ENCODE results near the gene GNAQ.

Gene GNAQ

DNA sequence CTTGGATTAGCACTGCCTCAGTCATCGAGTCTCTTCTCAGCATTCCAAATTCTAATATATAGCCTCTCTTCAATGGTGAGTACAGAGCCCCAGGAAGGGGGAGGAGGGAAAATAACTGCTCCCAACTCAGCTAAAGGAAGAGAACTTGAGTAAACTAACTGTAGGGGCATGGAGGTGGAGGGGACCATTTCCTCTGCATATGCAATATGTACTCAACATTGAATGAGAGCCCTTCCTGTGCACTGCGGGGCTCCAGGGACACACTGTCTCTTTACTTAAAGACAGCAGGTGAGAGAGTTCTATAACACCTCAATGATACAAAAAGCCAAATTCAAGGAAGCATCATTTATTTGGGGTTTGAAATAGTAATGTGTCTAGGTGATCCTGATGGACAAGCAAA, 75.1 kb downstream of the GNAQ start:
- TF ChIP-seq CTCF (IDR thresholded peaks at IDR 0.05; ENCODE audit: control extremely low read depth, extremely low read depth, low read depth, missing control alignments), result no peak
- CTCF ChIA-PET, result no interaction called here
- DNase-seq (ENCODE audit: extremely low spot score), result no peak

GRCh38 chr9:77954666-77955015, 77.0 kb downstream of the GNAQ start:
- no peak for TF ChIP-seq CTCF (IDR thresholded peaks at IDR 0.05; ENCODE audit: control extremely low read depth, extremely low read depth, low read depth, missing control alignments)
- DNase-seq (ENCODE audit: extremely low spot score), result no peak
- POLR2A ChIA-PET, result no interaction called here
- CTCF ChIA-PET, result interaction anchor here (1.0 to 2.0 kb wide), 2 partner anchors 20 to 81 kb away, joined by 3 to 6 read pairs; no protein-coding TSS in a partner anchor

More for the DNA sequence above, 75.1 kb downstream of the GNAQ start:
- POLR2A ChIA-PET, result no interaction called here

DNA sequence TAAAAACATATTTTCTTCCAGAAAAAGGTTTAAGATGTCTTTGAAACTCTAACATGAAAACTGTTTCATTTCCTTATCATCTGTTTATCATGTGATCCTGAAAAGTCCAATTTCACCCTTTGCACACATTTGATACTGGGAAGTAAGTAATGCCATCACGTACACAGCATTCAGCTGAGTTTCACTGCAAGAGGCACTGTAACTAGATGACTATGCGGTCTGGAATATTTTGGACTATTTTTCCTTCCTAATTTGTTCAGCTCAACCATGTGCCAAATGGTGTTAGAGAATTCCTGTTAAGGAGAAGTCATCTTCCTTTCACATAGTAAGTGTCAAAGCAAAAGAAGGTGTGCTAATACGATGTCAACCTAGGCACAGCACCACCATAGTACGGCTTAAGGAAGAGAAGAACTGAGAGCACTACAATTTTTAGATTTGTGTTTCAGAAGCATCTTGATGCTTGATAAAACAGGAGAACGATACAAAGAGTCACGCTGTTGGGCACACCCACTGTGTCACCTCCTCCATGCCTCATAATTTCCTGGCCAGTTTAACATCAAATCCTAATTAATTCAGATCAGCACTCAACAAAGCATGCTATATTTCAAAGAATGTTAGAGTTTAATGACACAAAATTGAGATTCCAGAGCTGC, 77.5 kb downstream of the GNAQ start:
- CTCF ChIA-PET, result interaction anchor here (2.0 kb wide), 1 partner anchor 81 kb away, joined by 6 read pairs; no protein-coding TSS in a partner anchor
- no peak for TF ChIP-seq CTCF (IDR thresholded peaks at IDR 0.05; ENCODE audit: control extremely low read depth, extremely low read depth, low read depth, missing control alignments)
- POLR2A ChIA-PET, result no interaction called here
- no peak for DNase-seq (ENCODE audit: extremely low spot score)

- ChIA-PET POLR2A (no interaction called here), CTCF (no interaction called here)
- no peak for DNase-seq (ENCODE audit: extremely low spot score)
- no peak for TF ChIP-seq CTCF (IDR thresholded peaks at IDR 0.05; ENCODE audit: control extremely low read depth, extremely low read depth, low read depth, missing control alignments)
Observed at GRCh38 chr9:77953590-77953989, 78.0 kb downstream of the GNAQ start.

DNA sequence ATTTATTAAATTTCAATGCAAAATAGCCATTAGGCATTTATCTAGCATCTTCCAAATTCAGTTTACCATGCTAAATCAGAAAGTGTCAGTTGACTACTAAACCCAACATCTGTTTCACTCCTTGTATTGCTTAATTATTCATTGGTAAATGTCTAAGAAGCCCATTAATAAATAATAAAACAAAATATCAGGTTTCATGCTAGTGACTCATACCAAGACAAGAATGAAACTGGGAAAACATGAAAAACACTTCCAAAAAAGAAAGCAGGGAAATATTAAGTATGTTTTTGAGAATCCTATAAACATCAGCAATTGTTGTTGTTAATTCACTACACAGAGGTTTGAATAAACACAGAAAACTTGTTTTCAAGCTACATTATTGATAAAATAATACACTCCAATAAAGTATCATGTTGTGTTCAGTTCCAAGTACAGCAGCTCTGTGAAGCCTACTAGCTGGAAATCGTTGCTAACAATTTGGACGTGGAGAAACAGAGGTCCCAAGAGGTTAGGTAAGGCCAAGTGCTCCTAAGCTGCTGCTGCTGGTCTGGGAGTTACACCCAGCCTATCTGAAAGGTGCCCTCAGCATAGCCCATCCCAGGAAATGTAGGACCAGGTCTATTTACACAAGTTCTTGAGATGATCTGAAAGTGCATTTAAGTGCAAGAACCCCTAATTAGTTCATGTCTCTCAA, 78.8 kb downstream of the GNAQ start:
- POLR2A ChIA-PET, result no interaction called here
- CTCF ChIA-PET, result no interaction called here
- TF ChIP-seq CTCF (IDR thresholded peaks at IDR 0.05; ENCODE audit: control extremely low read depth, extremely low read depth, low read depth, missing control alignments), result no peak
- no peak for DNase-seq (ENCODE audit: extremely low spot score)

DNA sequence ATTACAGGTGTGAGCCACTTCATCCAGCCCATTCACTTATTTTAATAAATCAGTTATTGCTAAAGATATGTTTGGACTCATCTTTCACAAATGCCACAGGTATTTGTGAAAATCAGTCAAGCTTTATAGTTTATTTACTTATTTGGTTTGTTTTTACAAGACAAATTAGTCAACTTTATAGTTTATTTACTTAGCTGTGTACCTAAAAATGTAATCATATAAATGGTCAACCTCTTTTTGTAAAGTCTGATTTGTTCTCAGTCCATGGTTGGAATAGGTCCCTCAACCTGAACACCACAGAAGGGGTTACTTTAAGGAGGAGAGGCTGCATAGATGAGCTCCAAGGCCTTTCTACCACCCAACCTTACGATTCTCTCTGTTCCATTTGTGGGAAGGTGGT, 80.2 kb downstream of the GNAQ start:
- CTCF ChIA-PET, result interaction anchor here (2.4 kb wide), 1 partner anchor 25 kb away, joined by 7 read pairs; no protein-coding TSS in a partner anchor
- POLR2A ChIA-PET, result no interaction called here
- no peak for TF ChIP-seq CTCF (IDR thresholded peaks at IDR 0.05; ENCODE audit: control extremely low read depth, extremely low read depth, low read depth, missing control alignments)
- DNase-seq (ENCODE audit: extremely low spot score), result no peak

Data from GM10248 (cell line).